HFF-Myc (cell line): ENCODE data around the gene CD3G.
"Not testable (repeated sequence)": the region's sequence is repeated elsewhere in the genome, so short reads cannot be mapped to it uniquely, and the experiment has no call there.

Experiments used
- DNase-seq: peaks from one replicate; pipeline ENCODE4 v3.0.0-alpha.2; 2011; ENCODE audit warnings: low read depth; ENCODE audit errors: extremely low read depth
- H3K4me3 ChIP-seq: replicated peaks from 2 replicates; pipeline ENCODE4 v1.5.1; 2011; ENCODE audit warnings: low read depth, mild to moderate bottlenecking, control low read depth, low read length
- TF ChIP-seq, protein P1 (sequence below): IDR thresholded peaks from 2 replicates; pipeline ENCODE4 v1.5.1; 2012; ENCODE audit warnings: mild to moderate bottlenecking, low read depth, low read length, control low read depth; ENCODE audit errors: missing control alignments

Gene CD3G

GRCh38 chr11:118383657-118384056 is 39.5 kb downstream of the CD3G start:
- TF ChIP-seq, protein P1, sequence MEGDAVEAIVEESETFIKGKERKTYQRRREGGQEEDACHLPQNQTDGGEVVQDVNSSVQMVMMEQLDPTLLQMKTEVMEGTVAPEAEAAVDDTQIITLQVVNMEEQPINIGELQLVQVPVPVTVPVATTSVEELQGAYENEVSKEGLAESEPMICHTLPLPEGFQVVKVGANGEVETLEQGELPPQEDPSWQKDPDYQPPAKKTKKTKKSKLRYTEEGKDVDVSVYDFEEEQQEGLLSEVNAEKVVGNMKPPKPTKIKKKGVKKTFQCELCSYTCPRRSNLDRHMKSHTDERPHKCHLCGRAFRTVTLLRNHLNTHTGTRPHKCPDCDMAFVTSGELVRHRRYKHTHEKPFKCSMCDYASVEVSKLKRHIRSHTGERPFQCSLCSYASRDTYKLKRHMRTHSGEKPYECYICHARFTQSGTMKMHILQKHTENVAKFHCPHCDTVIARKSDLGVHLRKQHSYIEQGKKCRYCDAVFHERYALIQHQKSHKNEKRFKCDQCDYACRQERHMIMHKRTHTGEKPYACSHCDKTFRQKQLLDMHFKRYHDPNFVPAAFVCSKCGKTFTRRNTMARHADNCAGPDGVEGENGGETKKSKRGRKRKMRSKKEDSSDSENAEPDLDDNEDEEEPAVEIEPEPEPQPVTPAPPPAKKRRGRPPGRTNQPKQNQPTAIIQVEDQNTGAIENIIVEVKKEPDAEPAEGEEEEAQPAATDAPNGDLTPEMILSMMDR, result no peak
- no peak for DNase-seq
- H3K4me3 ChIP-seq, result no peak overlapping the region

DNA sequence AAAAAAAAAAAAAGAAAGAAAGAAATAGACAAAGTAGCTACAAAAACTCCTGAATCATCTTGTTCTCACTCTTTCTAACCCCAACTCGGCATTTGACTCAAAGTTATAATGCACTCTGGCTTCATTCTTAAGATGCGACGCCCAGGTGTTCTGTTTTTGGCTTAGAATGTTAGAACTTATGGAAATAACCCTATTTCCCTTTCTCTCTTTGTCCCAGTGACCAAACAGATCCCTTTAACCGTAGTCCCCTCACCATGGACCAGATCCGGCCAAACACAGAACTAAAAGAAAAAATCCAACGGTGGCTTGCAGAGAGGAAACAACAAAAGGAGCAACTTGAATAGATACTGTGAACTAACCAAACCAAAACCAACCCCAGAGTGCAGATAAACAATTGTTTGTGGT is 52.0 kb downstream of the CD3G start:
- no peak overlapping the region for H3K4me3 ChIP-seq
- TF ChIP-seq, protein P1, result no peak
- no peak for DNase-seq

GRCh38 chr11:118397448-118397847 is 53.3 kb downstream of the CD3G start:
- TF ChIP-seq, protein P1, result no peak
- no peak overlapping the region for H3K4me3 ChIP-seq
- DNase-seq, result no peak

DNA sequence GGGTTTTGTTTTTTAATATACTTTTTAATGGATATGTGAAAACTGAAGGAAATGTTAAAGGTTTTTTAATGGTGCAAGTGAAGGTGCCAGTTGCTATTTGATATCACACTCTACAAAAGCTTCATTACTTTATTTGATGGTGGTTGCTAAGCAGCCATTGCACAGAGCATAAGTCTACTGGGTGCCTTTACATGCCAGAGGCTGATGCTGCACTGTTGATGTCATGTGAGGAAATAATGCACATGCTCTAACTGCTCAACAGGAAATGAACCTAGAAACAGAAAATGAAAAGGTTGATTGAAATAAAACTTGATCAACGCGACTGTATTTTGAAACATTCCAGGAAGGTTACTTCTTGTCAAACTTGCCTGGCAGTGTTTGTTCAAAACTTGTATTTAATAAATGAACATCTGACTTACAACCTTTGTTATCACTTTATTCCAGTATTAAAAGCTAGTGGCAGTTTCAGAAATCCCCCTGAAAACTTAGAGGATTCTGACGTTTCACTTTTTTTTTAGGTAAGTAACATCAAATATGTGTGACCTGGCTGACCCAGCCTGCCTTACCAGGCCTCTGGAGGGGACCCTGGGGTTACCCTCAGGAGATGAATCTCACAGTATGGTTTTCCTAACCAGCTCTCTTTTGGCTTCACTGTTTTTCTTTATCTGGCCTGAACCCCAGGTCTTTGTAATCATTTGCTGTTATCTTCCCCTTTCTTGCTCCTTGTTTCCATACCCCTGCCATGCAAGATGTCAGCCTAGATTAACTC is 54.8 kb downstream of the CD3G start:
- TF ChIP-seq, protein P1, result no peak
- no peak for DNase-seq
- H3K4me3 ChIP-seq, result no peak overlapping the region

DNA sequence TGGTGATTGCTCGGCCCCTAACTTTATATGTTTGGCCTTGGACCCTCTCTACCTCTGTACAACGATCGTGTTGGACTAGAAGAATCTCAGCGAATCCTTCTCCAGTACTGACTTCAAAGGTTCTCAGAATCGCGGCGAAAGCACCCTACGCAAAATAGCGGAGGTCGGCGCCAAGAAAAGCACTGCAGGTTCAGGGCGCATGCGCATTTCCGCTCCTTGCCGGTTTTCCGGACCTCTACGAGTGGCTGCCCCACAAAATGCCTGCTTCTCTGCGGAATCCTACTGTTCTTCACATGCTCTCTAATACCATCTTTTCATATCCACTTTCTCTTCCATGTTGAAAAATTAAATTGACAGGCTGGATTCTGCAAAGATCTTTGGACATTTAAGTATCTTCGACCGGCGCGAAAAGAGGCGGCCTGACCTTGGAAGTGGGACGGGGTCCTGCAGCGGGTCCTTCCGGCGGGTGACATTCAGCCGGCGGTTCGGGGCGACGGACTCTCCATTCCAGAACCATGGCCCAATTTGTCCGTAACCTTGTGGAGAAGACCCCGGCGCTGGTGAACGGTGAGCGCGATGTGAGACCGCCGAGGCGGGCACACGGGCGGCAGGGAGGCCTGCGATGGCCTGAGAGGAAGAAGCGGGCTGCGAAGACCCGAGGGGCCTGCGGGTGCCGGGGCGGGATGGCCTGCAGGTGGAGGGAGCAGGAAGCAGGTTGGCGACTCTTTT is 57.2 kb downstream of the CD3G start, which contains the start of gene ATP5MG:
ATP5MG (plus strand) TSS at position 456 of the 729 bp plus-strand sequence; CDS start at position 516, 60 bp downstream.
- TF ChIP-seq, protein P1, result no peak
- peak; percentile 77 for DNase-seq
- H3K4me3 ChIP-seq, result peak within 1 kb of the TSS; percentile 70

- TF ChIP-seq, protein P1, result no peak
- peak overlapping the region; percentile 70 for H3K4me3 ChIP-seq
- DNase-seq, result no peak
Observed at GRCh38 chr11:118401880-118402590, 57.9 kb downstream of the CD3G start.

DNA sequence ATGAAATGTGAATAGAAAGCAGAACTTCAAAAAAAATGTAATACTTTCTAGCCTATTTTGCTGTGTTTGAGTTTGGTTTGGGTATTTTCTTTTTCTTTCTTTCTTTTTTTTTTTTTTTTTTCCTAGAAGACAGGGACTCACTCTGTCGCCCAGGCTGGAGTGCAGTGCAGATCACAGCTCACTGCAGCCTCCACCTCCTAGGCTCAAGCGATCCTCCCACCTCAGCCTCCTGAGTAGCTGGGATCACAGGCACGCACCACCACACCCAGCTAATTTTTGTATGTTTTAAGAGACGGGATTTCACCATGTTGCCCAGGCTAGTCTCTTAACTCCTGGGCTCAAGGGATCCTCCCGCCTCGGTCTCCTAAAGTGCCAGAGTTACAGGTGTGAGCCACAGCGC is 58.5 kb downstream of the CD3G start:
- H3K4me3 ChIP-seq, result peak overlapping the region; percentile 70
- not testable (repeated sequence) for DNase-seq
